H1 (cell line): ENCODE results near the gene ITSN1. TPM values are rescaled to one million over a fixed set of nuclear protein-coding genes. Genes with fewer than 3 reads are reported as not detected.

Experiments used
- CHD1 ChIP-seq: IDR thresholded peaks from 2 replicates; pipeline ENCODE4 v1.6.1; 2012; ENCODE audit warnings: low read depth, low read length, improper control_type of control experiment
- CHD2 ChIP-seq: IDR thresholded peaks from 2 replicates; pipeline ENCODE4 v1.6.1; 2012; ENCODE audit warnings: low read length, improper control_type of control experiment
- RAD21 ChIP-seq, 2 experiments: IDR thresholded peaks in 1 of 2; conservative IDR thresholded peaks in 1 of 2; 2 replicates each; pipeline ENCODE4 v1.6.1; 2011; ENCODE audit warnings: low read depth in 2 of 2, low read length in 2 of 2, improper control_type of control experiment in 1 of 2, inconsistent platforms in 1 of 2, mild to moderate bottlenecking in 1 of 2, moderate library complexity in 1 of 2
- SAP30 ChIP-seq: fragments of 300-600 bp; sonication (generic); IDR thresholded peaks from 2 replicates; pipeline ENCODE4 v1.7.1; 2012; ENCODE audit warnings: low read length, moderate library complexity, mild to moderate bottlenecking, inconsistent platforms; ENCODE audit not compliant: insufficient read depth, insufficient replicate concordance
- TAF7 ChIP-seq: optimal IDR thresholded peaks from 2 replicates; pipeline ENCODE3; 2011; ENCODE audit warnings: low read depth, mild to moderate bottlenecking, inconsistent platforms, low read length, moderate library complexity, borderline replicate concordance
- polyA plus RNA-seq, 7 experiments: library from polyadenylated mRNA; depleted of rRNA in 3 of 7; stranded (reverse) in 5 of 7; unstranded in 2 of 7; fragments of >200 nt in 5 of 7; fragments of 200-250 nt in 2 of 7; gene quantifications; 1 replicate in 5 of 7; 2 replicates in 1 of 7; 4 replicates in 1 of 7; pipeline versions ENCODE4 v1.2.1 to v1.2.3, GENCODE V29; 2011 to 2013; ENCODE audit warnings: missing spikeins in 2 of 7, mixed read lengths in 2 of 7
- total RNA-seq: library from RNA; stranded (reverse); fragmentation: NEBNext Ultra II Directional; extraction: Animal tissue kit (Norgen Biotek cat#: 25700); gene quantifications from 2 replicates; pipeline ENCODE4 v1.2.1, GENCODE V29; 2021

ITSN1 gene
- total and polyA plus RNA-seq, 2 of the 8 experiments (the other 6 are each of a cell fraction or from before 2014, with no cell fraction given), result 60.8 to 78.1 TPM

DNA sequence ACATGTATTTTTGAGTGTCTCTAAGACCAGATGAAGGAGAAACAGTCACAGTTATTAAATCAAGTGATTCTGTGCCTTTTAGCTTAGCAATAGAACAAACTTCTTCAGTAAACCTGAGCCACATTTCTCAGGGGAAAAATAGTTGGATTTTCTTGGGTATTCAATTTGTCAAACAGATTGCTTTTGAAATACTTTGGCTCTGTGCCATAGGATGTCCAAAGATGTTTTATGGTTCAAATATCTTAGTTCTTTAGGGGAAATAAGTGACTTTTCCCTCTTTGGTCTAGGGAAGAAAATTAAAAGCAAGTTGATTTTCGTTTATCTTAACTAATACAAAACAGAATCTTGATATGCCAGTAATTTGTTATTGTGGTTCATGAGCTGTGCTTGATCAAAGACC is 147.4 kb downstream of the ITSN1 start (continued):
- TF ChIP-seq RAD21 (IDR thresholded peaks at IDR 0.05 in 1 of 2, conservative IDR thresholded peaks at IDR 0.05 in 1 of 2; ENCODE audit: low read depth in 2 of 2, low read length in 2 of 2) (no peak), TAF7 (no peak), CHD2 (no peak), CHD1 (no peak), SAP30 (no peak)
